Measurements from ENCODE around the gene MYOT.

- TF ChIP-seq CTCF (conservative IDR thresholded peaks at IDR 0.05) (no peak), EZH2 (IDR thresholded peaks at IDR 0.05; ENCODE audit: low read depth) (no peak)
These were observed 41.6 kb upstream of the MYOT start for GRCh38 chr5:137826067-137826466.
